Activated B cell treated with CpG ODN at 0.5 μM for 24 hours (primary cell): ENCODE data around the gene SUPT3H. TPM values are rescaled to one million over a fixed set of nuclear protein-coding genes. Genes with fewer than 3 reads are reported as not detected.

ENCODE experiments used
- ATAC-seq: fragments of 200-7000 bp; cut with Tn5 transposase; one replicate; pipeline ENCODE4 v1.10.0; 2021; ENCODE audit warnings: low read depth, mild to moderate bottlenecking, moderate library complexity
- CTCF ChIA-PET: fragments of 350-600 bp; sonication (Branson Sonifier 250); formaldehyde crosslinking; loops from one replicate; lab custom pipeline; 2021; ENCODE audit warnings: antibody characterized with exemption; lab: Charles Lee
- POLR2A ChIA-PET: fragments of 350-600 bp; sonication (Branson Sonifier 250); formaldehyde crosslinking; loops from one replicate; lab custom pipeline; 2021; ENCODE audit warnings: antibody characterized with exemption; lab: Charles Lee
- DNase-seq: peaks from one replicate; pipeline ENCODE4 v3.0.0; 2022
- H3K27ac Mint-ChIP-seq: one replicate; pipeline ENCODE4 v1.8.0; 2020; ENCODE audit warnings: mixed read lengths
- H3K27me3 Mint-ChIP-seq: one replicate; pipeline ENCODE4 v1.8.0; 2021; ENCODE audit warnings: mixed read lengths
- H3K36me3 Mint-ChIP-seq: one replicate; pipeline ENCODE4 v1.8.0; 2021; ENCODE audit warnings: low read depth, mixed read lengths
- H3K4me1 Mint-ChIP-seq: one replicate; pipeline ENCODE4 v1.8.0; 2021; ENCODE audit warnings: mixed read lengths
- H3K4me3 Mint-ChIP-seq: one replicate; pipeline ENCODE4 v1.8.0; 2020; ENCODE audit warnings: mild to moderate bottlenecking, mixed read lengths
- H3K9me3 Mint-ChIP-seq: one replicate; pipeline ENCODE4 v1.8.0; 2020; ENCODE audit warnings: mixed read lengths
- CTCF ChIP-seq: fragments of 200-600 bp; IDR thresholded peaks from one replicate; pipeline ENCODE4 v1.8.0; 2022; ENCODE audit warnings: antibody characterized with exemption, mild to moderate bottlenecking
- intact Hi-C: fragments of 100-400 bp; cut with micrococcal nuclease; formaldehyde crosslinking; loops from one replicate; pipeline ENCODE4 v1.15.1; 2024
- total RNA-seq: library from RNA; stranded (reverse); gene quantifications from 2 replicates; pipeline ENCODE4 v1.2.3, GENCODE V29; 2022

SUPT3H gene
- total RNA-seq, result 9.9 and 10.4 TPM in 2 replicates

GRCh38 chr6:45377554-45378333 lies at the start of gene SUPT3H:
SUPT3H (minus strand) TSS chr6:45377934.
- Mint-ChIP-seq H3K4me1 (peaks cover 26% of the 10 kb centered on the region), H3K27ac (peak within 1 kb of the TSS; percentile 99), H3K4me3 (peak within 1 kb of the TSS; percentile 99), H3K27me3 (no peaks in the 10 kb centered on the region), H3K36me3 (peaks cover 11% of the 10 kb centered on the region), H3K9me3 (no peaks in the 10 kb centered on the region)
- intact Hi-C loops, result loop anchor here (1.0 to 2.0 kb wide), 6 partner anchors 44 to 751 kb away; partner anchors contain the start of gene ENPP4
- POLR2A ChIA-PET, result interaction anchor here (0.6 to 2.4 kb wide), 17 partner anchors 9 to 752 kb away, joined by 3 to 16 read pairs (median 5); partner anchors contain the start of gene ENPP4
- DNase-seq, result peak; percentile 91
- ATAC-seq, result peak; percentile 79
- CTCF ChIA-PET, result interaction anchor here (1.0 to 2.2 kb wide), 4 partner anchors 42 to 722 kb away, joined by 5 to 11 read pairs (median 6); no protein-coding TSS in a partner anchor
- TF ChIP-seq CTCF, result no peak

- H3K9me3 Mint-ChIP-seq, result no peaks in the 10 kb centered on the region
- H3K27me3 Mint-ChIP-seq, result peaks cover 20% of the 10 kb centered on the region
- DNase-seq (no peak), ATAC-seq (no peak)
- H3K27ac Mint-ChIP-seq, result no peak overlapping the region
- CTCF ChIA-PET, result interaction anchor here (2.1 kb wide), 1 partner anchor 288 kb away, joined by 8 read pairs; no protein-coding TSS in a partner anchor
- H3K36me3 Mint-ChIP-seq, result no peaks in the 10 kb centered on the region
- POLR2A ChIA-PET, result no interaction called here
- peaks cover 45% of the 10 kb centered on the region for H3K4me1 Mint-ChIP-seq
- no peak overlapping the region for H3K4me3 Mint-ChIP-seq
- intact Hi-C loops, result no loop called here
- TF ChIP-seq CTCF, result no peak
Observed at GRCh38 chr6:45426251-45426650, 48.5 kb upstream of the SUPT3H start.

GRCh38 chr6:45424451-45424861 lies 46.7 kb upstream of the SUPT3H start:
- ATAC-seq, result no peak
- ChIA-PET POLR2A (interaction anchor here (0.7 kb wide), 1 partner anchor 46 kb away, joined by 3 read pairs; the partner anchor contains the start of gene SUPT3H), CTCF (interaction anchor here (2.1 kb wide), 1 partner anchor 290 kb away, joined by 8 read pairs; no protein-coding TSS in a partner anchor)
- no peak for DNase-seq
- Mint-ChIP-seq H3K27ac (no peak overlapping the region), H3K27me3 (peaks cover 35% of the 10 kb centered on the region), H3K9me3 (no peaks in the 10 kb centered on the region), H3K4me1 (peaks cover 56% of the 10 kb centered on the region), H3K4me3 (peak overlapping the region; percentile 90), H3K36me3 (no peaks in the 10 kb centered on the region)
- intact Hi-C loops, result loop anchor here (2.0 to 5.0 kb wide), 3 partner anchors 54 to 253 kb away; no protein-coding TSS in a partner anchor
- TF ChIP-seq CTCF, result no peak

GRCh38 chr6:45423824-45424450 lies 46.2 kb upstream of the SUPT3H start:
- Mint-ChIP-seq H3K4me3 (peak overlapping the region; percentile 90), H3K36me3 (no peaks in the 10 kb centered on the region), H3K27me3 (peaks cover 39% of the 10 kb centered on the region), H3K27ac (no peak overlapping the region), H3K9me3 (no peaks in the 10 kb centered on the region), H3K4me1 (peaks cover 59% of the 10 kb centered on the region)
- ChIA-PET POLR2A (interaction anchor here (0.6 kb wide), 1 partner anchor 238 kb away, joined by 3 read pairs; no protein-coding TSS in a partner anchor), CTCF (interaction anchor here (2.1 kb wide), 1 partner anchor 291 kb away, joined by 8 read pairs; no protein-coding TSS in a partner anchor)
- no peak for TF ChIP-seq CTCF
- intact Hi-C loops, result loop anchor here (2.0 to 5.0 kb wide), 3 partner anchors 55 to 253 kb away; no protein-coding TSS in a partner anchor
- ATAC-seq, result no peak
- peak; percentile 37 for DNase-seq
